GM21447 (cell line): ENCODE results near the gene RFLNA.

Experiments used
- ATAC-seq: cut with Tn5 transposase; IDR thresholded peaks from one replicate; pipeline ENCODE4 v1.9.1; 2021; ENCODE audit not compliant: unreplicated experiment

RFLNA gene, protein sequence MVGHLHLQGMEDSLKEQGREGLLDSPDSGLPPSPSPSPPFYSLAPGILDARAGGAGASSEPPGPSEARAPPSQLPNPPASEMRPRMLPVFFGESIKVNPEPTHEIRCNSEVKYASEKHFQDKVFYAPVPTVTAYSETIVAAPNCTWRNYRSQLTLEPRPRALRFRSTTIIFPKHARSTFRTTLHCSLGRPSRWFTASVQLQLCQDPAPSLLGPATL

DNA sequence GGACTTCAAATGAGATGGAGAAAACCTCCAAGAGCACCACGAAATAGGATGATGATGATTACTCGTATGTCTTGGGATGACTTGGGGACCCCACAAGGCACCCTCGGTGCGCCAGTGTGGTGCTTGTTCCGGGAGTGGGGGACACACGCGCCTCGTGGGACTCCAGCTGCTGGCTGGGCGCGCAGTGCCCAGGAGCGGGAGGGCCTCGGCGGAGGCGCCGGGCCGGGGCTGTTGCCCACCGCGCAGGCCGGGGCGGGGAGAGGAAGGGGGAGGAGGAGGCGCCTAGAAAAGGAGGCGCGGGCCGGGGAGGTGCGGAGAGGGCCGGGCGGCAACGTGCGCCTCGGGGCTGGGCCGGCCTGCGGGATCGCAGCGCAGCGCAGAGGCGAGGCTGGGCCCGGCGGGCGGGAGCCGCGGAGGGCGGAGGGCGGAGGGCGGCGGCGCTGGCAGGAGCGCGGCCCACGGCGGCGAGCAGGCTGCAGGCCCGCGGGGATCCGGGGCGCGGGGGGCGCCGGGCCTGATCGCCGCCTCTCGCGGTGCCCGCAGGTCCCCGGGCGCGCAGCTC lies at the start of gene RFLNA:
TSS of gene RFLNA (plus strand) at position 314 of the 562 bp plus-strand sequence. CDS start 337 bp downstream, outside the sequence.
- ATAC-seq, result no peak

DNA sequence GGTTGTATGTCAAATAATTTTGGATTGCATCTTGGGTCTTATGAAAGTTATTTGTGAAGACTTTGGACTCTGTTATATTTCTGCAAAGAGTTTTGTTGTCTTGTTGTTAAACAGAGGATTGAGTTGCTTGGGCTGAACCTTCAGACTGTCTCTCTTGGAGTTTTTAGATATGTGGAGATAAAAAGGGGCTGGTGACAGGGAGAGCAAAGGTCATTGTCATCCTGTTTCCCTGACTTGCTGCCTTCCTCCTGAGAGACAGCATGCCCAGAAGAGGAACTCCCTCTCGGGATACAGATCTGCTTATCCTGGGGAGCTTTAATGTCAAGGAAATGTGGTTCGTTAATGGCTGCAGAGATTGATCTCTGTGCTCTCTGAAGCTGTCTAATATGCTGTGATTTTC lies 47.6 kb upstream of the RFLNA start:
- no peak for ATAC-seq

DNA sequence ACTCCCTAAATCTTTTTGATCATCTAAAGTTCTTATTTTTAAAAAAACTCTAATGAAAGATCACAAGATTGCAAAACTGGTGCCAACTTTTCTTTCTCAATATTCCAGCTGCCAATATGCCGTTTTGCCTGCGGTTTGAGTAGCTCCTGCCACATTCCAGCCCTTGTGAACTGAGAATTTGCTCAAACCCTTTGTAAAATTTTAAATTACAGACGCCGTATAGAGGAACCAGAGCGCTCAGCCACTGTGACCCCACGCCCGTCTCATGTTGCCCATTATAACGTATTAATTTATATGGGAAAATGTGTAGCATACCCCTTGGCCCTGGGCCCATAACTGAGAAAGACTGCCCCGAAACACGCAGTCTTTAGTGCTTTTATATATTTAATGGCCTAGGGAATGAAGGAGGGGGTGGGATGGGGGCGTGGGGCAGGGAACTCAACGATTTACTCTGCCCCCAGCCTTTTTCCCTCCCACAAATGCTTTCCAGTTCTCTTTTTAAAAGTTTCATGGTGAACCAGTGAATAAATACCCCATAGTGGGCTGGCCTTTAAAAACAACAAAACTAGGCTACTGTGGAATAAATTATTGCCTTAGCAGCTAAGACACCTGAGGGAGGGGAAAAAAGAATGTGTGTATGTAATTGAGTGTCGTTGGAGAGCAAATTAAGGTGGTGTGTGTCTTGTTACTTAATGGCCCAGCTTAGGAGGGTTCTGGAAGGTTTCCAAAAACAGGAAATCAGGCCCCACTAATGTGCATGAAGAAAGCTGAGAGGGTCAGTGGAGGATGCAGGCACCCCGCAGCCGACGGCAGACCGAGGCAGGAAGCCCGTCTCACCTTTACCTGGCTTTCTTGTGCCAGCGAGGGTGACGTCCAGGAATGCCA lies 45.7 kb upstream of the RFLNA start:
- no peak for ATAC-seq

DNA sequence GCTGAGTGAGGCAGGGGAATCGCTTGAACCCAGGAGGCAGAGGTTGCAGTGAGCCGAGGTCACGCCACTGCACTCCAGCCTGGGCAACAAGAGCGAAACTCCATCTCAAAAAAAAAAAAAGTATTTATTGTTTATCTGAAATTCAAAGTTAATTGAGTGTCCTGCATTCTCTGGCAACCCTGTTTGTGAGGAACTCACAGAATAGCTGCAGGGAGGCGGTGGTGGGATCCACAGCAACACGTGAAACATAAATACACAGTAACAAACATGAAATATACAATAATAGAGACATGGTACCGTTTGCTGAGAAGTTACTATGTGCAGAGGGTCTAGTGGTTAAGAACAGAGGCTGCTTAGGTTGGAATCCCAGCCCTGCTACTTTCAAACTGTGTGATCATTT lies 43.7 kb upstream of the RFLNA start:
- ATAC-seq, result no peak

DNA sequence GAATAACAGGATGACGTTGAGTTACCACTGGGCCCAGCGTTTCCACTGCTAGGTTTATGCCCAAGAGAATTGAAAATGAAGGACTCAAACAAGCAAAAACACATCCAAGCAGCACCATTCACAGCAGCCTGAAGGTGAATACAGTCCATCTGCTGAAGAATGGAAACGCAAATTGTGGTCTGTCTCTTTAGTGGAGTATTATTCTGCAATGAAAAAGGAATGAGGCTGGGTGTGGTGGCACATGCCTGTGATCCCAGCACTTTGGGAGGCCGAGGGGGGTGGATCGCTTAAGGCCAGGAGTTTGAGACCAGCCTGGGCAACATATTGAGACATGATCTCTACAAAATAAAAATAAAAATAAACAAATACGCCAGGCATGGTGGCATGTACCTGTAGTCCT lies 41.9 kb upstream of the RFLNA start:
- no peak for ATAC-seq

DNA sequence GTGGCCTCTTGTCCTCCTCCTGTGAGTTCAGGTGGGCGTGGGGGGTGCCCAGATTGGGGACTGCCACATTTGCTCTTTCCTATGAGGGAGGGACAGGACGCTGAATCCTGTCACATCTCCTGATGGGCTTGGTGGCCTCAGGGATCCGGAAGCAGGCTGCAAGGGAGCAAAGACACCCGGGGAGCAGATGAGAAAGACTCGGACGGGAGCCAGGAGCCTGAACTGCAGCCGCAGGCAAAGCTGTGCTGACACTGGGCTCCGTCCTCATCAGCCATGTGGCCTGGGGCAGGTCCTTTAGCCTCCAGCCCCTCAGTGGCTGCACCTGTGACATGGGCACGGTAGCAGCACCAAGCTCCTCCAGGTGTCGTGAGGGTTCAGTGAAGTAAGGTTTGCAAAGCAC lies 40.8 kb upstream of the RFLNA start:
- no peak for ATAC-seq

DNA sequence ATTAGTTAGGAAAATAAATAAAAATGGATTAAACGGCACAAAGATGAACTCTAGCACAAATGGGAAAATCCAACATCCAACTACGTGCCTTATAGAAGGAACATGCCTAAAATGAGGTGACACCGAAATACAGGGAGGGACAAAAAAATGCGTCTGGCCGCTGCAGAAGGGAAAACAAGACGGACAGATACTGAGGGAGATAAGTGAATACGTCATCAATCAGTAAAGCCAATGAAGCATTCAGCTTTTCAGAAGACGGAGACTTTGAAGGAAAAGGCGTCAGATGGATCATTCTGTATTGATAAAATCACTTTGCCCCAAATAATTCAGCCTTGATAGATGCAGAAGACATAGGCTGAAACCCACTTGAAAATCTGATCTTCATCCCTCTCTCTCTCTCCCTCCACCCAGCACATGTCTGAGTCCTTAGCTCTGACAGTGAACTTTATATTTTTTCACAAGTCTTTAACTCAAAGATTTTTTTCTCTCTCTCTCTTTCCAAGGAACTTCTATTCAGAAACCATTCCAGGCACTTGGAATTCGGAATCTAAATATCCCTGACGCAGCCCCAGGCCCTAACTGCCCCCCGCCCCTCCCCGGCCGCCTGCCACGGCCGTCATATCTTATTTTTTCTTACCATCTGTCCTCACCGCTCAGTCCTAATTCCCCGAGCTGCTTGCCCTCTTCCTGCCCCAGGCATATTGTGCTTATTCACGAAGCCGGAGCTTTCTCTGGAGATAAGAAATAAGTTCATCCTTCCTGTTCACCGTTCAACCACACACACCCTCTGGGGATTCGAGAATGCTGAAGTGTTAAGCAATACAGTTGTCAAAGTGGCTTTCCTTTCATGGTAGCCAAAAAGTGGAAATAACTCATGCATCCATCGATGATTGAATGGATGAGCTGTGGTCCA lies 35.5 kb upstream of the RFLNA start:
- no peak for ATAC-seq

DNA sequence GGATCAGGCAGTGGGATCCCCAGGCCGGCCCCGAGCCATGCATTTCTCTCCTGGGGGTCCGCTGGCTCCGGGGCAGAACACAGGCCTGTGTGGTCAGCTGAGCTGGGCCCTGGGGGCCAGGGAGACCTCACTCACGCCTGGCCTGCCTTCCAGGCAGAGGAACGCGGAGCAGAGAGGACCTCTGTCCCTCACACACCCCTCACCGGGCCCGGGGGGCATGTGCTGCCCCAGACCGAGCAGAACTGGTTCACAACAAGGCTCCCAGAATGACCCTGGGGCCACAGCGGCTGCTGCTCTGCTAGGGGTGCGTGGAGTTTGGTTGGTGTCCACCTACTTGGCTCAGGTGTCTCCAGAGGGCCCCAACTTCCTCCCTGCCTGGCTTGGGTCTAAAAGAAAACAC lies 33.0 kb upstream of the RFLNA start:
- ATAC-seq, result no peak

DNA sequence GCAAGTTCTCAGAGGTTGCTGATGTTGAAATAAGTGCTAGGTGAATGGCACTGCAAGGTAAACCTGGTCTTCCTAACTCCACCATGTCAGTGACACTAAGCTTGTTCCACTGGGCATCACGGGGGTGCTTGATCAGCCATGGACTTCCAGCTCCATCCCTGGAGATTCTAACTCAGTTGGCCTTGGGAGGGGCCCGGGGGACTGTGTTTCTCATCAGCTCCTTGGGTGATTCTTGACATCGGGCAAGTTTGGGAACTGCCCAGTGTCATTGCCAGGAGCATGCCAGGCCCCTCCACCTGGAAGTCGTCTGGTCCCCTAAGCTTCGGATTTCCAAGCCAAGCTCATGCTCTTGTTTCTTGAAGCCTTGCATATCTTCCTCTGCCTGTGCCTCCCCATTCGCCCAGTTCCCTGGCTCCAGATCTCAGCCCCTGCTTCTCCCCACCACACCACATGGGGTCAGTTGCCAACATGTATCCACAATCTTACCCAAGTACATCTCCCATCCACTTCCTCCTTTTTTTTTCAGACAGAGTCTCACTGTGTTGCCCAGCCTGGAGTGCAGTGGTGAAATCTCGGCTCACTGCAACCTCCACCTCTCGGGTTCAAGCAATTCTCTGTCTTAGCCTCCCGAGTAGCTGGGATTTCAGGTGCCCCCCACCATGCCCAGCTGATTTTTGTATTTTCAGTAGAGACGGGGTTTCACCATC lies 30.7 kb upstream of the RFLNA start:
- ATAC-seq, result no peak

DNA sequence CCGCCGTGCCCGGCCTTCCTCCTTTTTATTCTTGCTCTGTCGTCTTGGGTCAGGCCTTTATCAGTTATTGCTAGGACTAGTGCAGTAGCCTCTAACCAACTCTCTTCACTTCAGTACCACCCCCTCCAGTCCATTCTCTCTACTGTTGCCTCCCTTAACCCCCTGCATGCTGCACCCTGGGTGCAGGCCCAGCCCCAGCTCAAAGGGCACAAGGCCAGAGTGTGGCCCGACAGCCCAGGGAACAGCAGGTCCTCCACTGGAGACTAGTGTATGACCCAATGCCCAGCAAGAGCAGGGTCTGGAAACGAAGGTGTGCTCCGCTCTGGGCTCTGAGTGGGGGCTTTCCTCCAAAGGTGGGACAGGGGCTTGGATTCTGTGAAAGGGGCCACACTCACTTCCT lies 30.0 kb upstream of the RFLNA start:
- ATAC-seq, result no peak

DNA sequence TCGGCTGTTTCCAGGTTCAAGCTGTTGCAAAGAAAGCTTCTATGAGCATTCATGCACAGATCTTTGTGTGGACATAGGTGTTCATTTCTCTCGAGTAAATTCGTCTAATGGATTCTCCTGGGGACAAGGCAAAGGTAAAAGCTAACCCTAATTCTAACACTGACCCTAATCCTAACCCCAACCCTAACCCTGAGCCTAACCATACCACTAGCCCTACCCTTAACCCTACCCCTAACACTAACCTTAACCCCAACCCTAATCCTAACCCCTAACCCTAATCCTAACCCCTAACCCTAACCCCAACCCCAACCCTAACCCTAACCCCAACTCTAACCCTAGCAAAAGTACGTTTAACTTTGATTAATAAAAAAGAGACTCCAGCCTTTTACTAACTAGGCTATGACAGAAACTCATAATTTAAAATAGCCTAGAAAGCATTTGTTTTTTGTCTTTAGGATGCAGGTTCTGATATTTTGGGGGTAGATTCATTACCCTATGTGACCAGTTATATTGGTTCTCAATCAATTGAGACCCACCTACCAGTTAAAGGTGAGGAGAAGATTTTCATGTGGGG lies 27.6 kb upstream of the RFLNA start:
- ATAC-seq, result no peak

DNA sequence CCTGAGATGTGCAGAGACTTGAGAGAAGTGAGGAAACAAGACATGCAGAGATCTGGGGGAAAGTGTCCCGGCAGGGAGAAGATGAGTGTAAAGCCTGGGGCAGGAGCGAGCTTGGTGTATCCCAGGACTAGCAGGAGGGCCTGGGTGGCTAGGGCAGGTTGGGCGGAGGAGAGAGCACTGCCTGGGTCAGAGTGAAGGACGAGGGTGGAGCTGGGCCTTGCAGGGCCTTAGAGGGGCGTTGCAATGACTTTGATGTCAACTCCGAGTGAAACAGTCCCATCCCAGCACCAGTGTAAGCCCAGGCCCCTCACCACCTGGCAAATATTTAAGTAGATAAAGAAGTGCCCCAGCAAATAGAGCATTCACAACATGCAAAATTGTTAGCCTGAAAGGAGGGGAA lies 24.2 kb upstream of the RFLNA start:
- no peak for ATAC-seq

DNA sequence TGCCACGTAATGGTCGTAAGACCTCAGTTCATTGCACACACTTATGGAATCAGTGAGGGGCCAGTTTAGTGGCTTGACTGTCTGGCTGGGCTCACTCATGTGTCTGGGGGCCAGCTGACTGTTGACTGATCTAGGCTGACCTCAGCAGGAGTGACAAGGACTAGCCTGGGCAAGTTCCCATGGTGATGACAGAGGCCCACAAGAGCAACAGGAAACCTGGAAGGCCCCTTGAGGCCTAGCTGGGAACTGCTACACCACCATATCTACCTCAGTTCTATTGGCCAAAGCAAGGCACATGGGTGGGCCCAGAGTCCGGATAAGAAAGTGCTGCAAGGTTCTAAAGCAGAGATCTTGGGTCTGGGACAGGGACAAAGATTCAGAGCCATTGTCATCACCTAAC lies 21.3 kb upstream of the RFLNA start:
- ATAC-seq, result peak; percentile 61

DNA sequence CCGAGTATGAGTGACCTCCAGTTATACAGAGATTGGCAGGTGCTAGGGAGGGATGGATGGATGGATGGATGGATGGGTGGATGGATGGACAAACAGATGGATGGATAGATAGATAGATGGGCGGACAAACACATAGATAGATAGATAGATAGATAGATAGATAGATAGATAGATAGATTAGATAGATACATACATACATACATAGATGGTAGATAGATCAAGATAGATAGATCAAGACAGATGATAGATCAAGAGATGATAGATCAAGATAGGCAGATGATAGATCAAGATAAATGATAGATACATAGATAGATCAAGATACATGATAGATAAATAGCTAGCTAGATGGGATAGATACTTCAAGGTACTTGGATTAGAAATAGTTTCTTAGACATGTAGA lies 18.6 kb upstream of the RFLNA start:
- ATAC-seq, result no peak

DNA sequence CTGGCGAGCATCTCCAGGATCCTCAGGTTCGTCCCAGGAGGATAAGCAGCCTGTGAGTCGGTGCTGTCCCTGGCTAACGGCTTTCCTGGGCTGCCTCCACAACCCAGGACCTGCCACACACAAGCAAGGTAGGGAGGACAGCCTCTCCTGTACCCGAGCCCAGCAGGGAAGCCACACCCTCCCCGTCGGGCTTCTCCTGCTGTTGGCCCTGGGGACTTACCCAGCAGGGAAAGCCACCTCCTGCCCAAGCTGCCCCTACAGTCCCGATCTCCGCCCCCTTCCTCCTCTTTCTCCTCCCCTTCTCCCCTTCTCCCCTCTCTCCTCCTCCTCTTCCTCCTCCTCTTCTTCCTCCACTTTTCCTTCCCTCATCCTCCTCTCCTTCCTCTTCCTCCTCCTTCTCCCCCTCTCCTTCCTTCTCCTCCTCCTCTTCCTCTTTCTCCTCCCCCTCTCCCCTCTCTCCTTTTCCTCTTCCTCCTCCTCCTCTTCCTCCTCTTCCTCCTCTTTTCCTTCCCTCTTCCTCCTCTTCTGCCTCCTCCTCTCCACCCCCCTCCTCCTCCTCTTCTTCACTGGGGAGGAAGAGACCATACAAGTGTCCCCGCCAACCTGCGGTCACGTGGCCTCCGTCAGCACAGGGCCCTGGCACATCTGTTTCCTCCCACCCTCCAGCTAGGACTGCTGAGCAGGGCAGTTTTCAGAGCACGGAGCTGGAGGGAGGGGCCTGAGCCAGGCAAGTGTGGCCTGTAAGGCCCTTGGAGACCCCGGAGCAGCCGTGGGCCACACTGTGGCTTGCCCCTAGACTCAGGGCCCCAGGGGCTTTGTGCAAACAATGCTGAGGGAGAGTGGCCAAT lies 17.3 kb upstream of the RFLNA start:
- ATAC-seq, result no peak

DNA sequence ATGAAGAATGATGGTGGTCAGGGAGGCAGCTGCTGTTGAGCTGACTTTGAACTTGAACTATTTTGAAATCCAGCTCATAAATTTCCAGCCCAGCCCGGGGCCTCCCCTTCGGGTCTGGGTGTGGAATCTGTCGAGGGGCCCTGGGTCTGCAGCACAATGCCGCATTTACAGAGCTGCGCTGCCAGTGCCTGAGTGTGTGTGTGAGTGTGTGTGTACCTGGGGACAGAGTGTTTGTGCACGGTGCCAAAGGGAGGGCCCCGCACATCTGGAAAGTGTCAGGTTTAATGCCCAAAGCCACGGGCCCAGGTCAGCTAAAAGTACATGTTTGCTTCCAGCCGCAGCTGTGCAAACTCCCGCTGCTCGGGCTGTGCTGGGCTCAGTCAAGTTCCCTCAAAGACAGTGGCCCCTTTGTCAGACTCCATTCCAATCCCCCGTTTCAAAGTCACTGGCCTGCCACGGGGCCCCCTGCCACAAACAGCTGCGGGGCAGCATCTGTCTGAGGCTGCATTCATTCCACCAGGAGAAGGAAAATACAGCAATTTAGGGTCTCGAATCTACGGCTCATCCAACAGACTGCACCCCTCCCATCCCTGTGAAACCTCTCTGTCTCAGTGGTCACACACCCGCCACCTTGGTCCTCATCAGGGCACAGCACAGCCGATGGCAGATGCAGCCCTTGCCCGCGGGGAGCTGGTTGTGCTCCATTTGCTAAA lies 16.3 kb upstream of the RFLNA start:
- ATAC-seq, result no peak

DNA sequence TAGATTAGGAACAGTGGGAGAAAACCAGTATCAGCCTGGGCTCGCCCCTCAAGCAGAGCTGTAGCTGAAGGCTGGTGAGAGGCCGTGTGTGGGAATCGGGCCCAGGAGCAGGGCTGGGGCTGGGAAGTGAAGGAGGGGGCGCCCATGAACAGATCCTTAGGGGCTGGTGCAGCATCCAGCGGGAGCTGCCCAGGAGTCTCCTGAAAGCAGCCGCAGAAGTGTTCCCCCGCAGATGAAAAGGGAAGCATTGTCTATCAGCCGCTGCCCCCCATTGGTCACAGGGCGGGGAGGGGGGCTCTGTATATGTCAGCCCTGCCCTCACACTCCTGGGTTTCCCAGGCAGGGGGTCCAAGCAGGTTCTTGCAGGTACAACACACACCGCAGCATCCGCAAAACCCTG lies 15.6 kb upstream of the RFLNA start:
- no peak for ATAC-seq

DNA sequence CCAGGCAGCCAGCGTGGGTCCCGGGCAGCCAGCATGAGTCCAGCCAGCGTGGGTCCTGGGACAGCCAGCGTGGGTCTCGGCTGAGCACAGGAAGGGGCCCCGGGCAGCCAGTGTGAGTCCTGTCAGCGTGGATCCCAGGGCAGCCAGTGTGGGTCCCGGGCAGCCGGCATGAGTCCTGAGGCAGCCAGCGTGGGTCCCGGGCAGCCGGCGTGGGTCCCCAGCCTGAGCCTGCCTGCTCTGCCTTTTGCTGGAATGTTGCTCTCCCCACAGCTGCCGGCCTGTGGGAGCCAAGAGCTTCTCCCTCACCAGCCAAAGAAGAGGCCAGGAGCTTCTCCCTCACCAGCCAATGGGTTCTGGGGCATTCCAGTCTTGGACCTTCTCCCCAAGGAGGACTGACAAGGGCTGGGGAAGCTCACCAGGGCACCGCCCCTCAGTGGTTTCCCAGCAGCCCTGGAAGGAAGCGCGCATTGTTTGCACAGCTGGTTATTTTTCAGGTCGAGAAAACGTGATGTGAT lies 15.0 kb upstream of the RFLNA start:
- no peak for ATAC-seq
